Astrocyte (in vitro differentiated cells and primary cell): ENCODE measurements around the gene TSLP.

Experiments used
- CTCF ChIP-seq: IDR thresholded peaks from 2 replicates; pipeline ENCODE4 v1.5.1; 2011; ENCODE audit warnings: low read depth, mild to moderate bottlenecking, inconsistent platforms, low read length, moderate library complexity; ENCODE audit not compliant: insufficient read depth
- EZH2 ChIP-seq: IDR thresholded peaks from 2 replicates; pipeline ENCODE4 v1.6.1; 2012; ENCODE audit warnings: mild to moderate bottlenecking, low read length, inconsistent platforms; ENCODE audit not compliant: insufficient read depth

GRCh38 chr5:111063709-111064322 is 7.7 kb upstream of the TSLP start:
- TF ChIP-seq CTCF: peak; percentile 49
- TF ChIP-seq EZH2: no peak
